ENCODE measurements around the gene KIF15.

KIF15 gene

DNA sequence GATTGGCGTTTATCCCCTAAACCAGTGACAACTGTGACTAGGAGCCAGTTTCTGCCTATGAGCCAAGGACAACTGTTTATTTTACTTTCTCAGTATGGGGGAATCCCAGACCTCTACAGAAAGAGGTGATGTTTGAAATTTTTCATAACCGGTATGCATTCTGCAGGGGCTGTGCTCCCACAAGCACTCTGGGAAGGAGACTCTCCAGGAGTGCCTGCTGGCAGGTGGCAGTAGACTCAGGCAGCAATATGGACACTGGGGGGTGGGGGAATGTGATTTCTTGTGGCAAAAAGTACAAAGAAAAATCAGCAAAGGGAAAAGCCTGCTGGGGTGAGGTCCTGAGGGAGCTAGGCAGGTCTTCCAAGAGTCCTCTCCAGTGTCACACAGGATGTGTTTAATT lies 118.7 kb downstream of the KIF15 start:
- DNase-seq, result no peak

DNA sequence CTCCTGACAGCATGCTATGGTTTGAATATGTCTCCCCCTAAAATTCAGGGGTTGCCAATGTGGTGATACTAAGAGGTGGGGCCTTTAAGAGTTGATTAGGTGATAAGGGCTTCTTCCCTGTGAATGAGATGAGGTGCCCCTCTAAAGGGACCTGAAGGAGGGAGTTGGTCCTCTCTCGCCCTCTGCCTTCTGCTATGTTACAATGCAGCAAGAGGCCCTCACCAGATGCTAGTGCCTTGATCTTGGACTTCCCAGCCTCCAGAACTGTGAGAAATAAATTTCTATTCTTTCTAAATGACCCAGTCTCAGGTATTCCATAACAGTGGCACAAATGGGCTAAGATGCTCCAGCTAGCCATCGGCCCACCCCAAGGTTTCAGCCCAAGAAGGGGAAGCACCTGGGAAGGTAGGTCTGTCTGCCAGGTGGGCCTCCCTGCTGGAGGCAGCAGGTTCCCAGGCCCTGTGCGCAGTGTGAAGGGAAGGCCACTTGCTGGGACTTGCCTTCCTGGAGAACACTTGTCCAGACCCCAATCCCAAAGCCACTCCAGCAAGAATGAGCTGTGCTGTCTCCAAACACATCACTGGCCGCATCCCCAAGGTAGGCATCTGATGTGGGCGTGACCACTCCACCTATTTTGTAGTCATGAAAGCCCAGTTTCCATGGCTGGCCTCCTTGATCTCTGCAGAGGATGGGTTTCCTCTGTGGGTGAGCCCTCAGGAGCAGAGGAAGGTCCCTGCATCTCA lies 121.8 kb downstream of the KIF15 start:
- no peak for DNase-seq

DNA sequence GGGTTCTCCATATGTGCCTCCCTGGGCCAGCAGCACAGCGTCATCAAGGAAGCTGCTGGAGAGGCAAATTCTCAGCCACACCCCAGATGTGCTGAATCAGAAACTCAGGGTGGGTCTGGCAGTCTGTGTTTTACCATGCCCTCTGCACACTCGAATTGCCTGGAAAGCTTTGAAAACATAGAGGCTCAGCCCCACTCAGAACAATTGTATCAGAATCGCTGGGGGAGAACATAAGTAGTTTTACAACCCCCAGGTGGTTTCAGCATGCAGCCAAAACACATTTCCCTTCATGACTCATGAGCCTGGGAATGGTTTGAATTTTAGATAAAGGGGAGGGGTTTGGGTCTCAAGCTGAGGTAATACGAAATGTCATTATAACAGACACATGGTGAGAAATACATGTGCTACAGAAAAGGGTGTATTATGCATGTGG lies 122.4 kb downstream of the KIF15 start:
- no peak for DNase-seq

DNA sequence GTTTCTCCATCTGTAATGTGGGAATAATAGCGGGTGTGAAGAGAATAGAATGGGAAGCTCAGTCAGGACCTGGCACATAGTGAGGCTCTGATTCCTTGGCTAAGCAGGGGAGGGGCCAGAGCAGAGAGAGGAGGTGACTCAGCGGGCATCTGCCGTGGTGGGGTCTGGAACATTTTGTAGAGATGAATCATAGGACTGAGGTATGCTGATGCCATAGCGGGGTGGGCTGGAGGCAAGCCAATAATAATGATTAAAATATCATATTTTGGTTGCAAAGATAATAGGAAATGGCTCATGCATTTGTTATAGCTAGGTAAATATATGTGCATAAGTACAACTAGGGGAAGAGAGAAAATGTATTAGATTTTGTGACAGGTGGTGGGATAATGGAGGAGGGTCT lies 124.0 kb downstream of the KIF15 start:
- DNase-seq, result no peak

DNA sequence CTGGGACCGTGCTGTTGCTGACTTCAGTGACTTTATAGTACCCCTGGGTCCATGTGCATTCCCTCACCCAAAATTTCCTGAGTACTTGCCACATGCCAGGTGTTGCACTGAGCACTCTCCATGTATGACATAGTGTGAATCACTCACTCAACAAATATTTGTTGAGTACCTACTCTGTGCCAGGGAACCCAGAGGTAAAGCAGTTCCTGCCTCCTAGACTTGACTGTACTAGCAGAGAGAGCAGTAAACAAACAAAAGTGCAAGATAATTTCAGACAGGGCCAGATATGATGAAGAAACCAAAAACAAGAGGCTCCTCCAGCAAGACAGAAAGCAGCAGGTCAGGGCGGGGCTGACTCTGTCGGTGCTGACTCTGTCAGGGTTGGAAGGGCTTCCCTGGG lies 125.0 kb downstream of the KIF15 start:
- DNase-seq, result no peak

DNA sequence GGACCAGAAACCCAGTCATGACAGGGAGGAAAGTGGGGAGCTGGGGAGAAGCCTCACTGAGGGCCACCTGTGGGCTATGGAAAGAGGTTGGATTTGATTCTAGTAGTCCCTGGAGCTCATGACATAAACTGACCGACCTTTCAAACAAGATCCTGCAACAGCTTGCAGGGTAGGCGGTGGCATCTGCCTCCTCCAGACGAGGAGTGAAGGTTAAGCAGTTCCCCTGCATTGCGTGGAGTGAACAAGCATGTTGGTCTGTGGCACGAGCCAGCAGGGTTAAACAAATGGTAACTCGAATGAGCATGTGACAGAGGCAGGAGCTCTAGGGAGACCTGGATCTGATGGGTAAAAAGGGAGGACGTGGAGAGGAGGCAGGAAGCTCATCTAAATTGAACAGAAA lies 125.5 kb downstream of the KIF15 start:
- DNase-seq, result no peak

DNA sequence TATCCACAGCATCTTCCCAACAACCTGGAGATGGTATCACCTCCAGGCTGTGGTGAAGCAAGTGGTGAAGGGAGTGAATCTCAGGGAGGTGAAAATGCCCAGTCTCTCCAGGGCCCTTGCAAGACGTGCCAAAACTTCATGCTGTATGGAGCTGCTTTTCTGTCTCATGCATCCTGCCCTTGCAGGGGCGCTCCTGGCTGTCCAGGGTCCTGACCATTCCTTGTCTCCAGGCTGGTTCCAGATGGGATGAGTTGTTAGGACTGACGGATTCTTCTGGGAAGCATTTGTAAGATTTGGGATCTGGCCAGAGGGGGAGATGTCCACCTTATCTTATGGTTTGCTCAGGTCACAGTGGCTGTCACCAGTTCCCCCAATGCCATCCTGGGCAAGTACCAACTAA lies 128.7 kb downstream of the KIF15 start:
- DNase-seq, result no peak

DNA sequence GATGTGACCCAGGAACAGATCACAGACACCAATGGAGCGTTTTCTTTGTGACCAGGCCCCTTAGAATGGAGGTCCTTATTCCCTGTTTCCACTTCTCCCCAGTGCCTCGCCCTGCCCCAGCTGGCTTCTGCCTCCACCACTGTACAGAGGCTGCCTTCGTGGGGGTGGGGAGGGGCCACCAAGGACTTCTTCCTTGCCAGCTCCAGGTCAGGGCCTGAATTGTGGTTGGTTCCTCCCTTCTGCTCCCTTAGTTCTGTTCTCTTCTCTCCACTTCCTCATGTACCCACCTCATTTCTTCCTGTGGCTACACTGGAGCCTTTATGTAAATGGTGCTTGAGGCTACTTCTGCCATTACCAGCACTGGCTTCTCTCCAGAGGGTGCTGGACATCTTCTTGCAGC lies 129.3 kb downstream of the KIF15 start:
- no peak for DNase-seq

DNA sequence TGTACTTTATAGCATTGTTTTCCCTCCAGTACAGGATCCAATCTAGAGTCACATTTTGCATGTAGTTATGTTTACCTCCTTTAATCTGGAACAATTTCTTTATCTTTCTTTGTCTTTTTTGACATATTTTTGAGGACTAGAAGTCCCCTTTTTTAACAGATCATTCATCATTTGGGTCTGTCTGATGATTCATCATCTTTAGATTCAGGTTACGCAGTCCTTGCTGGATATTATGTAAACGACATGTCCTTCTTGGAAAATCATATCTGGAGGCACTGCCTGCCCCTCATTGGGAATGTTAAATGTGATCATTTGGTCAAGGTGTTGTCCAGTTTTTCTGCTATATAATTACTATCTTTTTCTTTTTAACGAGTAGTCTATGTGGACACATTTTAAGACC lies 131.1 kb downstream of the KIF15 start:
- DNase-seq, result no peak

DNA sequence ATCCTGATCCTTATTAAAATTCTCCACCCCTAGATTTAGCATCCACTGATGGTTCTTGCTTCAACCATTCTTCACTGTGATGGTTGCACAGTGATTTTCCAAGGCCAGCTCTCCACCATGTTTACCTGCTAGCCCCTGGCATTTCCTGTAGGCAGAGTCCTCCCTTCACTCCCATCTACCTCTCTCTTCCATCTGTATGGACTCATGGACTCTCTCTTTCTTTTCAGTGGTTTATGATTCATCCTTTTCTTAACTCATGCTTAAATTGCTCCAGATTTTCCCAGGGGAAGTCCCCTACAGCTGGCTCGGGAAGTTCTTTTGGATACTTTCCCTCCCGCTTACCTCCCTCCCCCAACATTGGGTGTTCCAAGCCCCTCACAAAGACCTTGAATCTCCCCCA lies 131.5 kb downstream of the KIF15 start:
- DNase-seq, result no peak

DNA sequence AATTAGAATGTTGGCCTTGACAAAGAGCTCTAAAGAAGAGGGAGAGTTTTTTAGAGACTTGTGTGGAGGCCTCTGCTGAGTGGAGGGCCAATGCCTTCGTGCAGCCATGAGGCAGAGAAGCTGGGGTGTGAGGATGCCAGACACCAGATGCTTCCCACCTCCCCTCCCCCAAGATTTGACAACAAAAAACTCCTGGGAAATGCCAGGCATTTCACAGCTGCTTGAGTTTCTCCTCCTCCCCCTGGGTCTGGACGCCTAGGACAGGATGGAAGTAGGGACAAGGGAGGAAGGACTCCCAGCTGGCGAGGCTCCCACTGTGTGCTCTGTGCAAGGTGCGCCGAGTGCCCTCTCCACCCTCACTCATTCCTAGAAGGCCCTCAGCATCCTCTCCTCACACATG lies 132.9 kb downstream of the KIF15 start:
- no peak for DNase-seq

DNA sequence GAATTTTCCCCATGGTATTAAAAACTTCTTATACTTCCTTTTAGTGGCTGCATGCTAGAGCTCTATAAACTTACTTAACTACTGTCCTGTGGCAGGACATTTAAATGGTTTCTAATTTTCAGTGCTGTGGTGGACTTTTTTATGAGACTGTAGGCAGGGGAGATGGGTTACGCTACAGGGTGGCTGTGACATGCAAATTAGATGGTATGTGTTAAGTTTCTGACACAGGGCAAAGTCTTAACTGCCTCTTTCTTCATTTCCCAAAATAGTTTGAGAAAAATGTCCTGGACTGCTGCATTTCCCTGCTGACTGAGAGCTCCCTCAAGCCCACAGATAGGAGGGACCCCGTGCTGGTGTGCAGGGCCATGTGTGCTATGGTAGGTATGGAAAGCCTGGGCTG lies 134.8 kb downstream of the KIF15 start:
- DNase-seq, result no peak

DNA sequence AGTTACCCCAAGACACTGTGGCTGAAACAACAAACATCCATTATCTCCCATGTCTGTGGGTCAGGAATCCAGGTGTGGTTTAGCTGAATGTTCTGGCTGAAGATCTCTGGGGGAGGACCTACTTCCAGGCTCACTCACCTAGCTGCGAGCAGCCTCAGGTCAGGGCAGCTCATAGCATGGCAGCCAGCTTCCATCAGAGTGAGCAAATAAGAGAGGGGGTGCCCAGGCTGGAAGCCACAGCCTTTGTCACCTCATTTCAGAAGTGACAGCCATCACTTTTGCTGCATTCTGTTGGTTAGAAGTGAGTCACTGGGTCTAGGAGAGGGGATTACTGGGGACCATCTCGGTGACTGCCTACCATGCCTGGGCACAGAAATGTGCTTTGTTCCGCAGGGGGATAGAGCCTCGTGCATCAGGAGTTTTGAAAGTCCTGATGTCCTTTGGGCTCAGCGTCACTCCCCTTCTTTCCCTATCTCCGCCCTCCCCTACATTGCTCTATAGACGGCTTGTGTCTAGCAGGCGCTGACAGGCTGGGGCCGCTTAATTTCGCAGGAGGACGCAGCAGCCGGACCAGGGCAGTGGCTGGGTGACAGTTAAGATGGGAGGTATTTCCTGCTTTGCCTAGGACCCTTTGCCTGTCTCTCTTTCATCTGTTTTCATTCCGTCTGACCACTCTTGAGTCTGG lies 138.2 kb downstream of the KIF15 start:
- no peak for DNase-seq

DNA sequence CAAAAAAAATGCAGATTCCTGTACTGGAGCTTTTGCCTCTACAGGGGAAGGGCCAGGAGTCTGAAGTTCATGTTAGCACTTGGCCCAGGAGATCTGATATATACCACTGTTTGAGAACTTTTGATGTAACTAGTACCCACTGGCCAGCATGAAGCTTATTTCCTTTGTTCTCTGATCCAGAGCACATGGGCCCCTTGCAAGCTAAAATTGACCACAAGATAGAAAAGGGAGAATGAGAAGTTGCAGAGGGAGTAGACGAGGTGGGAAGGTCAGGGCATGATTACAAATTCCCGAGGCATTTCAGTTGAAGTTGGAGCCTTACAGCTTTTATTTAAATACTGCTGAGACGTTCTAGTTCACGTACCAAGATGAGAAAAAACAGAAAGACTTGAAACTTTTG lies 141.0 kb downstream of the KIF15 start:
- no peak for DNase-seq
